Nephron (organoid): Measurements from ENCODE around the gene COLQ.
A peak's percentile ranks its signal among the peaks of the same experiment; 100 is the strongest.

Experiments used
- H3K27ac Mint-ChIP-seq, 3 experiments: 2 replicates each; pipeline ENCODE4 v1.8.0; 2020; ENCODE audit warnings: mixed read lengths in 3 of 3, mild to moderate bottlenecking in 2 of 3, moderate library complexity in 1 of 3
- H3K27me3 Mint-ChIP-seq: 2 replicates; pipeline ENCODE4 v1.8.0; 2021; ENCODE audit warnings: low read depth, mild to moderate bottlenecking, moderate library complexity, mixed read lengths
- H3K36me3 Mint-ChIP-seq: 2 replicates; pipeline ENCODE4 v1.8.0; 2020; ENCODE audit warnings: low read depth, mixed read lengths
- H3K4me1 Mint-ChIP-seq: 2 replicates; pipeline ENCODE4 v1.8.0; 2020; ENCODE audit warnings: mixed read lengths
- H3K4me3 Mint-ChIP-seq, 3 experiments: 2 replicates each; pipeline ENCODE4 v1.8.0; 2020; ENCODE audit warnings: mild to moderate bottlenecking in 3 of 3, mixed read lengths in 3 of 3, moderate library complexity in 2 of 3
- H3K9me3 Mint-ChIP-seq: 2 replicates; pipeline ENCODE4 v1.8.0; 2020; ENCODE audit warnings: mixed read lengths
- CTCF ChIP-seq, 3 experiments: fragments of 200-600 bp; sonication (generic); IDR thresholded peaks; one replicate each; pipeline ENCODE4 v1.5.0; 2021; ENCODE audit warnings: antibody characterized with exemption in 3 of 3; ENCODE audit not compliant: unreplicated experiment in 3 of 3

The COLQ gene

DNA sequence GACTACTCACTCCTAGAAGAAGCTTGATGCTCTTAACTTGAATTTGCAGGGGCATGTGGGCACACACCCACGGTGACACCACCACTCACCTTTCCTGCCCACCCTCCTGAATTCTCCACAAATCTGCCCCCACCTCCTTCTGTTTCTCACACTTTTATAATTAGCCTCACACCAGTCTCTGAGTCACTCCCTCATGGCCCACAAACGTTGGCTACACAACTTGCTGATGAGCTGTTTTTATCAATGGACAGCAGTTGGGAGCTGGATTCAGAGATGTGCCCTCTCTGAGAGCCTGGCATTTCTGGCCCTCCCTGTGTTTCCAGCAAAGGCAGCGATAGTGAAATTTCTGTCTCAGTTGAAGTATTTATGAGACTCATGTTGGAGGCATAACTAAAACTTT lies 1.3 kb downstream of the COLQ start:
- Mint-ChIP-seq H3K4me1 (peaks cover 40% of the 10 kb centered on the region), H3K4me3 (no peak overlapping the region), H3K36me3 (no peaks in the 10 kb centered on the region), H3K9me3 (no peaks in the 10 kb centered on the region), H3K27me3 (peaks cover 12% of the 10 kb centered on the region), H3K27ac (no peak overlapping the region)
- no peak for TF ChIP-seq CTCF (IDR thresholded peaks at IDR 0.05; ENCODE audit: unreplicated experiment in 3 of 3)

- Mint-ChIP-seq H3K4me1 (peaks cover 42% of the 10 kb centered on the region), H3K27me3 (peaks cover 14% of the 10 kb centered on the region), H3K27ac (no peak overlapping the region), H3K36me3 (no peaks in the 10 kb centered on the region), H3K4me3 (no peak overlapping the region), H3K9me3 (no peaks in the 10 kb centered on the region)
- no peak for TF ChIP-seq CTCF (IDR thresholded peaks at IDR 0.05; ENCODE audit: unreplicated experiment in 3 of 3)
These were observed 2.4 kb downstream of the COLQ start for GRCh38 chr3:15519096-15519495.

GRCh38 chr3:15514663-15515340 lies 6.7 kb downstream of the COLQ start:
- H3K27me3 Mint-ChIP-seq = peaks cover 11% of the 10 kb centered on the region
- no peaks in the 10 kb centered on the region for H3K9me3 Mint-ChIP-seq
- no peaks in the 10 kb centered on the region for H3K36me3 Mint-ChIP-seq
- peak overlapping the region in 1 of 3 experiments; percentile 14 for H3K27ac Mint-ChIP-seq
- H3K4me1 Mint-ChIP-seq = peaks cover 36% of the 10 kb centered on the region
- no peak for TF ChIP-seq CTCF (IDR thresholded peaks at IDR 0.05; ENCODE audit: unreplicated experiment in 3 of 3)
- no peak overlapping the region for H3K4me3 Mint-ChIP-seq

DNA sequence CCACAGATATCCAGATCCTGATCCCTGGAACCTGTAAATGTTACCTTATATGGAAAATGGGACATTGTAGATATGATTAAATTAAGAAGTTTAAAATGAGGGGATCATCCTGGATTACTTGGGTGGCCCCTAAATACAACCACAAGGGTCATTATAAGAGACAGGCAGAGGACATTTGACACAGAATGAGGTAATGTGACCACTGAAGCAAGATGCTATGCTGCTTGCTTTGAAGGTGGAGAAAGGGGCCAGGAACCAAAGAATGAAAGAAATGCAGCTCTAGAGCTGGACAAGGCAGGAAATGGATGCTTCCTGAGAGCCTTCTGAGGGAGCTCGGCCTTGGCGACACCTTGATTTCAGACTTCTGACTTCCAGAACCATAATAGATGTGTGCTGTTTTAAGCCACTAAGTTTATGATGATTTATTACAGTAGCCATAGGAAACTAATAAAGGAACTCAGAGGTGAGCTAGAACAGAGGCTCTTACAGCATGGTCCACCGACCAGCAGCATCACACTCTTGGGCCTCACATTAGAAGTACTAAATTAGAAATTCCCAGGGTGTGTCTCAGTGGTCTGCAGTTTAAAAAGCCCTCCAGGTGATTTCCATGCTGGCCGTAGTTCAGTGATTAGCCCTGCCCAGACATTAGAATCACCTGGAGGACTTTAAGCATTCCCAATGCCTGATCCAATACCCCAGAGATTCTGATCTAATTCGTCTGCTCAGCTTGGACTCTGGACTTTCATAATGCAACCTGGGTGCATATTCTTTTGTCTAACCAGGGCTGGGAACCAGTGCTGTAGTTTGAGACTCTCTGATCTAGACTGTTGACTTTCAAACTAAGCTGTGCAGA lies 7.5 kb downstream of the COLQ start:
- H3K9me3 Mint-ChIP-seq = no peaks in the 10 kb centered on the region
- H3K27me3 Mint-ChIP-seq = peaks cover 11% of the 10 kb centered on the region
- peaks cover 36% of the 10 kb centered on the region for H3K4me1 Mint-ChIP-seq
- TF ChIP-seq CTCF (IDR thresholded peaks at IDR 0.05; ENCODE audit: unreplicated experiment in 3 of 3) = no peak
- no peak overlapping the region for H3K27ac Mint-ChIP-seq
- no peak overlapping the region for H3K4me3 Mint-ChIP-seq
- no peaks in the 10 kb centered on the region for H3K36me3 Mint-ChIP-seq

DNA sequence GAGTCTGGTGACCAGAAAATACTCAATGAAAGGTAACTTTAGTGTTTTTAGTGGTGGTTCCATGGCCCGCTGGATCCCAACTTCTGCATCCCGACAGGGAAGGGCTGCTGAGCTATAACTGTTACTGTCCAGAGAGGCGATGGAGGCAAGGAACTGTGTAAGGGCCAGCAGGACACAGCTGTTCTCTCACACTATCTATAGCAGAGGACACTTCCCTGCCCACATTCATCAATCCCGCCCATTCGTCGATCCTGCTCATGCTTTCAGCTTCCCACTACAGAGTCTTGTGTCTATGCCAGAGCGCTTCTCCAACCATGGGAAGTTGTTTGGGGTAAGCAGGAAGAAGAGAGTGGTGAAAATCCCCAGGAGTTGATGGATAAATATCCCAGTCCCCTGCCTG lies 8.4 kb downstream of the COLQ start:
- Mint-ChIP-seq H3K9me3 (no peaks in the 10 kb centered on the region), H3K27me3 (peaks cover 11% of the 10 kb centered on the region), H3K4me3 (no peak overlapping the region), H3K27ac (no peak overlapping the region), H3K36me3 (peaks cover 3% of the 10 kb centered on the region), H3K4me1 (peaks cover 36% of the 10 kb centered on the region)
- no peak for TF ChIP-seq CTCF (IDR thresholded peaks at IDR 0.05; ENCODE audit: unreplicated experiment in 3 of 3)
